Osteoblast (primary cell): Measurements from ENCODE around the gene TNFRSF4. TPM values are rescaled to one million over a fixed set of nuclear protein-coding genes. Genes with fewer than 3 reads are reported as not detected.
A peak's percentile ranks its signal among the peaks of the same experiment; 100 is the strongest.
"Not testable (repeated sequence)": the region's sequence is repeated elsewhere in the genome, so short reads cannot be mapped to it uniquely, and the experiment has no call there.

Experiments
- DNase-seq: peaks from one replicate; pipeline ENCODE4 v3.0.0; 2011; ENCODE audit warnings: low spot score, mixed read lengths; ENCODE audit not compliant: insufficient read length; ENCODE audit errors: missing footprints
- H2AFZ ChIP-seq: 2 replicates; pipeline ENCODE4 v1.6.0; 2011; ENCODE audit warnings: mild to moderate bottlenecking, low read length
- H3K27ac ChIP-seq: 2 replicates; pipeline ENCODE4 v1.5.1; 2011; ENCODE audit warnings: mild to moderate bottlenecking, low read depth, low read length, moderate library complexity
- H3K27me3 ChIP-seq: 2 replicates; pipeline ENCODE4 v1.6.0; 2012; ENCODE audit warnings: mild to moderate bottlenecking, control low read depth, inconsistent platforms, low read length, moderate library complexity; ENCODE audit not compliant: insufficient read depth
- H3K36me3 ChIP-seq: 2 replicates; pipeline ENCODE4 v1.5.1; 2011; ENCODE audit warnings: mild to moderate bottlenecking, low read length, control low read depth, moderate library complexity; ENCODE audit not compliant: insufficient read depth
- H3K4me1 ChIP-seq: 2 replicates; pipeline ENCODE4 v1.5.1; 2011; ENCODE audit warnings: mild to moderate bottlenecking, low read length, control low read depth, moderate library complexity; ENCODE audit not compliant: insufficient read depth
- H3K4me2 ChIP-seq: 2 replicates; pipeline ENCODE4 v1.6.0; 2011; ENCODE audit warnings: mild to moderate bottlenecking, low read length; ENCODE audit not compliant: insufficient read depth
- H3K4me3 ChIP-seq: fragments of 200-600 bp; sonication (generic); 3 replicates; pipeline ENCODE4 v1.5.1; 2012; ENCODE audit warnings: mild to moderate bottlenecking, low read length, inconsistent platforms; ENCODE audit not compliant: insufficient read depth
- H3K79me2 ChIP-seq: 2 replicates; pipeline ENCODE4 v1.6.0; 2012; ENCODE audit warnings: mild to moderate bottlenecking, low read length, control low read depth, inconsistent platforms; ENCODE audit not compliant: insufficient read depth
- H3K9me3 ChIP-seq: 2 replicates; pipeline ENCODE4 v1.5.1; 2011; ENCODE audit warnings: low read depth, low read length, control low read depth
- H4K20me1 ChIP-seq: 2 replicates; pipeline ENCODE4 v1.6.0; 2012; ENCODE audit warnings: mild to moderate bottlenecking, low read length, control low read depth; ENCODE audit not compliant: insufficient read depth
- total RNA-seq: library from RNA; depleted of rRNA; stranded (reverse); fragments of >200 nt; gene quantifications from 2 replicates; pipeline ENCODE4 v1.2.3, GENCODE V29; 2012
- TF ChIP-seq, protein P1 (sequence below): IDR thresholded peaks from 2 replicates; pipeline ENCODE4 v1.5.1; 2011; ENCODE audit warnings: mild to moderate bottlenecking, low read depth, low read length, moderate library complexity; ENCODE audit errors: extremely low read depth

The TNFRSF4 gene
- total RNA-seq, 1 donor: under 0.01 TPM

DNA sequence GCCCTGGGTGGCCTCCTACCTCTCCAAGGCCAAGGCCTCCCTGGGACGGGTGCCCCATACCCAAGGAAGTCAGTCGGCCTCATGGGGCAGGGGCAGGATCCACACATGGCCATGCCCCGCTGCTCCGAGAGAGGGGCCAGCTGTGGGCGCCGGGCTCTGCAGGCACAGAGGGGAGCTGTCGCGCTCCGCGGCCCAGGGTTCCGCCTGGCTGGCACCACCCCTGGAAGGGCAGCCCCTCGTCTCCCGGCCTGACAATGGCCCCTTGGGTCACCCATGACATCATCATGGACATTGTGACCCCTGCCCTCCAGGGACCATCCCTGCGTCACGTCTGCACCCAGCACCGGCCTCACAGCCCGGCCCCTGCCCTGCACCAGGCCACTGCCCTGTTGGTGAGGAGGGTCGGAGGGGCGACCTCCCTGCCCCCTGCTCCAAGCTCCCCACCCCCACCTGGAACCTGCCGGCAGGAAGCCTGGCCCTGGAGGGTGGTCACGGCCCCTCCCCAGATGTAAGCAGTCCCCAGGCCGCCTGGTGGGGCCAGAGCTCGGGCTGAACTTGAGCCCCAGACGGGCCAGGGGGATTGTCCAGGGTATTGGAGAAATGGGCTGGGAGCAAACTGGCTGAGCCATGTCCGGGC lies 34.5 kb downstream of the TNFRSF4 start:
- Histone ChIP-seq H4K20me1 (no peaks in the 10 kb centered on the region), H3K9me3 (no peaks in the 10 kb centered on the region), H3K4me2 (no peak overlapping the region), H2AFZ (no peak overlapping the region), H3K4me3 (no peak overlapping the region), H3K4me1 (no peaks in the 10 kb centered on the region), H3K27me3 (peaks cover 17% of the 10 kb centered on the region), H3K36me3 (no peaks in the 10 kb centered on the region), H3K27ac (no peak overlapping the region), H3K79me2 (no peaks in the 10 kb centered on the region)
- TF ChIP-seq, protein P1, sequence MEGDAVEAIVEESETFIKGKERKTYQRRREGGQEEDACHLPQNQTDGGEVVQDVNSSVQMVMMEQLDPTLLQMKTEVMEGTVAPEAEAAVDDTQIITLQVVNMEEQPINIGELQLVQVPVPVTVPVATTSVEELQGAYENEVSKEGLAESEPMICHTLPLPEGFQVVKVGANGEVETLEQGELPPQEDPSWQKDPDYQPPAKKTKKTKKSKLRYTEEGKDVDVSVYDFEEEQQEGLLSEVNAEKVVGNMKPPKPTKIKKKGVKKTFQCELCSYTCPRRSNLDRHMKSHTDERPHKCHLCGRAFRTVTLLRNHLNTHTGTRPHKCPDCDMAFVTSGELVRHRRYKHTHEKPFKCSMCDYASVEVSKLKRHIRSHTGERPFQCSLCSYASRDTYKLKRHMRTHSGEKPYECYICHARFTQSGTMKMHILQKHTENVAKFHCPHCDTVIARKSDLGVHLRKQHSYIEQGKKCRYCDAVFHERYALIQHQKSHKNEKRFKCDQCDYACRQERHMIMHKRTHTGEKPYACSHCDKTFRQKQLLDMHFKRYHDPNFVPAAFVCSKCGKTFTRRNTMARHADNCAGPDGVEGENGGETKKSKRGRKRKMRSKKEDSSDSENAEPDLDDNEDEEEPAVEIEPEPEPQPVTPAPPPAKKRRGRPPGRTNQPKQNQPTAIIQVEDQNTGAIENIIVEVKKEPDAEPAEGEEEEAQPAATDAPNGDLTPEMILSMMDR: no peak
- DNase-seq: peak; percentile 56

DNA sequence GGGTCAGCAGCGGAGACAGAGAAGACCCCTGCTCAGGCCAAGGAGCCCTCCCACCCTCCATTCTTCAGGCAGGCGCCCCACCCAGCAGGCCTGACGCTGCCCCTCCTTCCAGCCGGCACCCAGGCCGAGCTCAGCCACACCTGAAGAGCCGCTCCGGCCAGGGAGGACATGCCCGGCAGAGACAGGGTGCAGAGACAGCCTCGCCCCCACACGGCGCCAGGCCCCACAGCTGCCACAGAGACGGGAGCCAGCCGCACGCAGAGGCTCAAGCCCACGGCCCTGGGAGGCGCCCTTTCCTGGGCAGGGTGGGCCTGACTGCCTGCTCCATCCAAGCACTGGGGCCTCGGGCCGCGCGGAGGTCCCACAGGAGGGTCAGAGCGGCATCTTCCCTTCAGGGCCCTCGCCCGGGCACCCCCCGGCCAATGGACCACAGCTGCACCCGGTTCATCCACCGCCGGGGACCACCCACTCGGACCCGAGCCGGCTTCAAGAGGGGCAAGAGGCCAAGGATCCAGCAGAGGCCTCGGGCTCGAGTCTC lies 35.1 kb downstream of the TNFRSF4 start:
- peak; percentile 77 for DNase-seq
- H3K27me3 ChIP-seq: peaks cover 24% of the 10 kb centered on the region
- H3K9me3 ChIP-seq: no peaks in the 10 kb centered on the region
- TF ChIP-seq, protein P1: no peak
- H3K4me3 ChIP-seq: no peak overlapping the region
- no peak overlapping the region for H3K4me2 ChIP-seq
- no peaks in the 10 kb centered on the region for H3K36me3 ChIP-seq
- H3K27ac ChIP-seq: no peak overlapping the region
- no peaks in the 10 kb centered on the region for H4K20me1 ChIP-seq
- H3K79me2 ChIP-seq: no peaks in the 10 kb centered on the region
- no peak overlapping the region for H2AFZ ChIP-seq
- no peaks in the 10 kb centered on the region for H3K4me1 ChIP-seq

DNA sequence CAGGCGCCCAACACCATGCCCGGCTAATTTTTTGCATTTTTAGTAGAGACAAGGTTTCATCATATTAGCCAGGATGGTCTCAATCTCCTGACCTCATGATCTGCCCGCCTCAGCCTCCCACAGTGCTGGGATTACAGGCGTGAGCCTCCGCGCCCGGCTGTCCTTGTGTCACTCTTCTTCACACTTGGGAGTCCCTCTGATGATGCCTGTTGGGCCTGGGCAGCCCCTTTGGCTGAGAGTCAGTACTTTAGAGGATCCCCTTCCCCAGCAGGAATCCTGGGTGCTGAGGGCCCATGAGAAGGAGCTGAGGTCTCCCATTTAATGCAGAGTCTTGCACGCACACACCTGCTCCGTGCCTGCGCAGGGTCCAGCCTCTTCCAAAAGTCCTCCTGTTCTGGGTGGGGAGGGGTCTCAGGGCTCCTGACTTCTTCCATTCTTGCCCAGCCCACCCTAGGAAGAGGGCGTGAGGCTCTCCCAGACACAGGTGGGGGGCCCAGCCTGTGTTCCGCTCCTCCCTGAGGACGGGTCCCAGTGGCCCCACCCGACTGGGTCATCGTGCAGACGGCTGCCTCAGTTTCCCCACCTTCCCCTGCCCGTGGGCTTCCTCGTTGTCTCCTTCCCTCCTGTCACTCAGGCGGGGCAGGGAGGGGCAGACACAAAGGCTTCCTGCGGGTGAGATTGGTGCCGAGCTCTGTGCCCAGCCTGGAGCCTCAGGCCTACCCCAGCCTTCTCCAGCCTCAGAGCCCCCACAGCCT lies 36.3 kb downstream of the TNFRSF4 start:
- H3K27me3 ChIP-seq: peaks cover 35% of the 10 kb centered on the region
- no peak overlapping the region for H3K4me2 ChIP-seq
- peak; percentile 68 for DNase-seq
- no peaks in the 10 kb centered on the region for H3K36me3 ChIP-seq
- TF ChIP-seq, protein P1: no peak
- H3K4me3 ChIP-seq: no peak overlapping the region
- H4K20me1 ChIP-seq: no peaks in the 10 kb centered on the region
- no peak overlapping the region for H2AFZ ChIP-seq
- no peaks in the 10 kb centered on the region for H3K4me1 ChIP-seq
- no peaks in the 10 kb centered on the region for H3K79me2 ChIP-seq
- H3K9me3 ChIP-seq: no peaks in the 10 kb centered on the region
- no peak overlapping the region for H3K27ac ChIP-seq

- DNase-seq: peak; percentile 64
- TF ChIP-seq, protein P1: no peak
- Histone ChIP-seq H3K79me2 (no peaks in the 10 kb centered on the region), H4K20me1 (no peaks in the 10 kb centered on the region), H3K27ac (no peak overlapping the region), H3K4me1 (no peaks in the 10 kb centered on the region), H3K4me3 (no peak overlapping the region), H3K27me3 (peaks cover 40% of the 10 kb centered on the region), H2AFZ (no peak overlapping the region), H3K9me3 (no peaks in the 10 kb centered on the region), H3K4me2 (no peak overlapping the region), H3K36me3 (no peaks in the 10 kb centered on the region)
Measured at GRCh38 chr1:1176931-1177330, 37.0 kb downstream of the TNFRSF4 start.

DNA sequence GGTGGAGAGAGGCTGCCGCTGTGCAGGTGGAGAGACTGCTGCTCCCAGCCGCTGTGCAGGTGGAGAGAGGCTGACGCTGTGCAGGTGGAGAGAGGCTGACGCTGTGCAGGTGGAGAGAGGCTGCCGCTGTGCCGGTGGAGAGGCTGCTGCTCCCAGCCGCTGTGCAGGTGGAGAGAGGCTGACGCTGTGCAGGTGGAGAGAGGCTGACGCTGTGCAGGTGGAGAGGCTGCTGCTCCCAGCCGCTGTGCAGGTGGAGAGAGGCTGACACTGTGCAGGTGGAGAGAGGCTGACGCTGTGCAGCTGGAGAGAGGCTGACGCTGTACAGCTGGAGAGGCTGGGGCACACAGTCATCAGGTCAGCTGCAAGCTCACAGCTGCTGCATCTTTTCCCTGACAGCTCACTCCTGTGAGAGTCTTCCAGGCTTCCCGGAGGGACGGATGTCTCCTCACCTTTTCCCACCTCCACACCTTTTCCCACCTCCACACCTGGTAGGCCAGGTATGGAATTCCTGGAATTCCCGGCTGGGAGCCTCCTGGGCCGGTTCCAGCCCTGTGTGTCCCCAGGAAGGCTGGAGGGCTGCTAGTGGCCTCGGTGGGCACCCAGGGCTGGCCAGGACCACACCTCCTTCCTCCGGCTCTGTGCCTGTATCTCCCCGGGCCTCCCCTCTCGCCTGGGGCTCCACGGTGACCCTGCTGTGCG lies 37.7 kb downstream of the TNFRSF4 start:
- H3K27ac ChIP-seq, H3K9me3 ChIP-seq, H3K4me3 ChIP-seq, H3K79me2 ChIP-seq, H3K4me2 ChIP-seq, H2AFZ ChIP-seq, H4K20me1 ChIP-seq, H3K36me3 ChIP-seq, H3K4me1 ChIP-seq: not testable (repeated sequence)
- DNase-seq: peak; percentile 66
- peaks cover 41% of the 10 kb centered on the region for H3K27me3 ChIP-seq
